ENCODE measurements around the gene CTNNBL1.

Gene CTNNBL1

GRCh38 chr20:37669062-37669772, 24.6 kb upstream of the CTNNBL1 start:
- H3K4me3 ChIP-seq (ENCODE audit: low read depth, low read length) = no peak overlapping the region
- TF ChIP-seq, protein P1, sequence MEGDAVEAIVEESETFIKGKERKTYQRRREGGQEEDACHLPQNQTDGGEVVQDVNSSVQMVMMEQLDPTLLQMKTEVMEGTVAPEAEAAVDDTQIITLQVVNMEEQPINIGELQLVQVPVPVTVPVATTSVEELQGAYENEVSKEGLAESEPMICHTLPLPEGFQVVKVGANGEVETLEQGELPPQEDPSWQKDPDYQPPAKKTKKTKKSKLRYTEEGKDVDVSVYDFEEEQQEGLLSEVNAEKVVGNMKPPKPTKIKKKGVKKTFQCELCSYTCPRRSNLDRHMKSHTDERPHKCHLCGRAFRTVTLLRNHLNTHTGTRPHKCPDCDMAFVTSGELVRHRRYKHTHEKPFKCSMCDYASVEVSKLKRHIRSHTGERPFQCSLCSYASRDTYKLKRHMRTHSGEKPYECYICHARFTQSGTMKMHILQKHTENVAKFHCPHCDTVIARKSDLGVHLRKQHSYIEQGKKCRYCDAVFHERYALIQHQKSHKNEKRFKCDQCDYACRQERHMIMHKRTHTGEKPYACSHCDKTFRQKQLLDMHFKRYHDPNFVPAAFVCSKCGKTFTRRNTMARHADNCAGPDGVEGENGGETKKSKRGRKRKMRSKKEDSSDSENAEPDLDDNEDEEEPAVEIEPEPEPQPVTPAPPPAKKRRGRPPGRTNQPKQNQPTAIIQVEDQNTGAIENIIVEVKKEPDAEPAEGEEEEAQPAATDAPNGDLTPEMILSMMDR (IDR thresholded peaks at IDR 0.05; ENCODE audit: low read depth, low read length) = no peak

DNA sequence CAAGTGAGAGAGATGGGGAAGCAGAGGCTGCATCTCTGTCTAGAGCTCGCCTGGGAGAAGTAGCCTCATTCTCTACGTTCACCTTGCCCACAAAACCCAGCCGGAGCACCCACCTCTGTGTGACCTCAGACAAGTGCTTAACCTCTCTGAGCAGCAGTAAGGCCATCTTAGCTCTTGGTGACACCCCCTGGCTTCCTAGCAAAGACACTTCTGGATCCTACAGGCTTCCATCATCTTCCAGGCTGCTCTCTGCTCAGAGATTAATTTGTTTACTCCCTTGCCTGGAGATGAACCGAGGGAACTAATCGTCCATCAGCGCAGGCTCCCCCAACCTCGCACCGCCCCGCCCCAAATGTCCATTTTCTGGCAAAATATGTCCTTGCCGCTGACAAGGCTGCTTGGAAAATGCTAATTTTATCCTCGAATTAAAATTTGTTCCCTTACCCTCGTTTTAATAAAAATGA, 24.0 kb upstream of the CTNNBL1 start:
- no peak overlapping the region for H3K4me3 ChIP-seq (ENCODE audit: low read depth, low read length)
- TF ChIP-seq, protein P1 (IDR thresholded peaks at IDR 0.05; ENCODE audit: low read depth, low read length) = no peak

- TF ChIP-seq, protein P1 (IDR thresholded peaks at IDR 0.05; ENCODE audit: low read depth, low read length) = no peak
- H3K4me3 ChIP-seq (ENCODE audit: low read depth, low read length) = no peak overlapping the region
Observed at GRCh38 chr20:37670351-37670791, 23.5 kb upstream of the CTNNBL1 start.

DNA sequence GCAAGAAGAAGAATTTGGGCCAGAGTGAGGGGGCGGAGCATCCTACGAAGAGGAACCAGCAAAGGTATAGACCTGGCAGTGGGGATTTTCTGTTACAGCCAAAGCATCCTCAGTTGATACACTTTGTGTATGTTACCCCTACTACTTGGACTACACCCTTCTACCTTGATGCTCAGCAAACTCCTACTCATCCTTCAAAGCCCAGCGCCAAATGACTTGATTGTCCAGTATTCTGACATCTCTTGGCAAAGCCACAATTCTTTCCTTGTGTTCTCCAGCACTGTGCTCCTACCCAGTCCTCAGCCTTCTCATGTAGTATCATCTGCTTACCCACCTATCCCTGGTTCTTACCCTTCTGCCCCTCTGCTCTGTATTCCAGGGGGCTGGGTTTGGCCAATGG, 21.7 kb upstream of the CTNNBL1 start:
- H3K4me3 ChIP-seq (ENCODE audit: low read depth, low read length) = no peak overlapping the region
- TF ChIP-seq, protein P1 (IDR thresholded peaks at IDR 0.05; ENCODE audit: low read depth, low read length) = no peak

- TF ChIP-seq, protein P1 (IDR thresholded peaks at IDR 0.05; ENCODE audit: low read depth, low read length) = no peak
Observed at GRCh38 chr20:37673444-37673843, 20.4 kb upstream of the CTNNBL1 start.

DNA sequence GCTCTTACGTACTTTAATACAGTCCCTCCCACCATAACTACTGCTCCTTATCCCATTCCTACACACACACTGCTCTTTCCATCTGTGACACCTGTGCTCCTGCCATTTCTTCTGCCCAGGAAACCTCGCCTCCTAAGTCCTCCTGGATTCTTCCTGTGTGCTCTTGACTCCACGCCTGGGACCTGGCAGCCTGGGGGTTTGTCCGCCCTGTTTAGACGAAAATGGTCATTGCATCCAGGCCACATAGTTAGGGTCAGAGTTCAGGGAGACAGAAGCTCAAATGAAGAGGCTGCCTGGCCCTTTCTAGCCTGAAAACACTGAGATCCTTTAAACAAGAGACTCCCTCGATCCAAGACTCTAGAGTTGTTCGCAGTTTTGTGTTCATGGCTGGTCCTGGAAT, 17.4 kb upstream of the CTNNBL1 start:
- TF ChIP-seq, protein P1 (IDR thresholded peaks at IDR 0.05; ENCODE audit: low read depth, low read length) = no peak
- no peak overlapping the region for H3K4me3 ChIP-seq (ENCODE audit: low read depth, low read length)

More at GRCh38 chr20:37673444-37673843, 20.4 kb upstream of the CTNNBL1 start:
- no peak overlapping the region for H3K4me3 ChIP-seq (ENCODE audit: low read depth, low read length)

All from WI38 (cell line).